AG04450 (cell line): Measurements from ENCODE around the gene AKT1S1. TPM values are rescaled to one million over a fixed set of nuclear protein-coding genes. Genes with fewer than 3 reads are reported as not detected.

Experiments used
- CTCF ChIA-PET: fragments of 300-600, 350-600 bp; formaldehyde crosslinking; extraction: SDS; loops from one replicate; lab custom pipeline; 2022; ENCODE audit warnings: antibody characterized with exemption, inconsistent platforms; lab: Charles Lee
- POLR2A ChIA-PET: fragments of 350-600 bp; formaldehyde crosslinking; extraction: SDS; loops from one replicate; lab custom pipeline; 2021; ENCODE audit warnings: antibody characterized with exemption, inconsistent platforms; lab: Yijun Ruan, JAX
- DNase-seq: peaks from one replicate; pipeline ENCODE4 v3.0.0-alpha.2; 2011; ENCODE audit warnings: low read depth, low spot score
- H3K27ac ChIP-seq: one replicate; pipeline ENCODE4 v1.5.1; 2012; ENCODE audit warnings: low read depth, low read length, control low read depth
- H3K27me3 ChIP-seq: one replicate; pipeline ENCODE4 v1.6.0; 2012; ENCODE audit warnings: low read length; ENCODE audit not compliant: control insufficient read depth, insufficient read depth
- H3K4me3 ChIP-seq: 2 replicates; pipeline ENCODE4 v1.5.1; 2011; ENCODE audit warnings: mild to moderate bottlenecking, low read depth, low read length, control low read depth
- H3K9me3 ChIP-seq: 2 replicates; pipeline ENCODE4 v1.5.1; 2012; ENCODE audit warnings: low read length; ENCODE audit not compliant: control insufficient read depth, insufficient read depth
- polyA plus RNA-seq: library from polyadenylated mRNA; depleted of rRNA; stranded (reverse); fragments of >200 nt; gene quantifications from 2 replicates; pipeline ENCODE4 v1.2.3, GENCODE V29; 2011
- TF ChIP-seq, protein P1 (sequence below): IDR thresholded peaks from 2 replicates; pipeline ENCODE4 v1.5.1; 2011; ENCODE audit warnings: low read depth, low read length, control low read depth, inconsistent platforms

Gene AKT1S1
- polyA plus RNA-seq, 1 experiment, result 27.5 TPM

DNA sequence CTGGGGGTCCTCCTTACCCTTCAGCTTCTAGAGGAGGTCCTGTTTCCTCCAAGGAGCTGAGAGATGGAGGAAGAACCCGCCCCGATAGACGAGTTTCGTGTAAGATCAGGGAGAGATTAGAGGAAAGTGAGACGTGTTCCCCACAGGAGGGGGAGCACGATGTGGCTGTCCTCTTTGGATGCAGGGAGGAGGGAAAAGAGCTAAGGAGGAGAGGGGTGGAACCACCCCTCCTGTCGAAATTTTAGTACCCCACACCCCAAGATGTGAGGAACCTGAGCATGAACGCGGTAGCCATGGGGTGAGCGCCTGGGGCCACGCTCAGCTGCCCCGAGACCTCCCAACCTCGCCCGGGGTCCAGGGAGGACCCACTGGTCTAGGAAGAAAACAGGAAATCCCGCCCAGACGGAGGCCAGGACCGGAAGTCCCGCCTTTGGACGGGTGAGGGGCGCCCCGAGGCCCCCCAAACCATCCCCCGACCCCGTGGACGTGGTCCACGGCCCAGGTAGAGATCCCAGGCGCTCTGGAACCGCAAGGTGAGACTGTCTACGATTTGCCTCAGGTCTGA lies 1.2 kb downstream of the AKT1S1 start:
- ChIA-PET POLR2A (interaction anchor here (1.1 to 2.2 kb wide), 3 partner anchors 25 to 295 kb away, joined by 3 to 13 read pairs (median 9); partner anchors contain the start of genes ATF5, NOSIP, NUP62 and PTOV1), CTCF (no interaction called here)
- no peak for DNase-seq
- TF ChIP-seq, protein P1, sequence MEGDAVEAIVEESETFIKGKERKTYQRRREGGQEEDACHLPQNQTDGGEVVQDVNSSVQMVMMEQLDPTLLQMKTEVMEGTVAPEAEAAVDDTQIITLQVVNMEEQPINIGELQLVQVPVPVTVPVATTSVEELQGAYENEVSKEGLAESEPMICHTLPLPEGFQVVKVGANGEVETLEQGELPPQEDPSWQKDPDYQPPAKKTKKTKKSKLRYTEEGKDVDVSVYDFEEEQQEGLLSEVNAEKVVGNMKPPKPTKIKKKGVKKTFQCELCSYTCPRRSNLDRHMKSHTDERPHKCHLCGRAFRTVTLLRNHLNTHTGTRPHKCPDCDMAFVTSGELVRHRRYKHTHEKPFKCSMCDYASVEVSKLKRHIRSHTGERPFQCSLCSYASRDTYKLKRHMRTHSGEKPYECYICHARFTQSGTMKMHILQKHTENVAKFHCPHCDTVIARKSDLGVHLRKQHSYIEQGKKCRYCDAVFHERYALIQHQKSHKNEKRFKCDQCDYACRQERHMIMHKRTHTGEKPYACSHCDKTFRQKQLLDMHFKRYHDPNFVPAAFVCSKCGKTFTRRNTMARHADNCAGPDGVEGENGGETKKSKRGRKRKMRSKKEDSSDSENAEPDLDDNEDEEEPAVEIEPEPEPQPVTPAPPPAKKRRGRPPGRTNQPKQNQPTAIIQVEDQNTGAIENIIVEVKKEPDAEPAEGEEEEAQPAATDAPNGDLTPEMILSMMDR, result no peak
- H3K4me3 ChIP-seq, result peak overlapping the region; percentile 98
- no peaks in the 10 kb centered on the region; the same call in 1 of the 2 replicates for H3K9me3 ChIP-seq
- H3K27me3 ChIP-seq, result no peaks in the 10 kb centered on the region
- peak overlapping the region; percentile 82 for H3K27ac ChIP-seq

DNA sequence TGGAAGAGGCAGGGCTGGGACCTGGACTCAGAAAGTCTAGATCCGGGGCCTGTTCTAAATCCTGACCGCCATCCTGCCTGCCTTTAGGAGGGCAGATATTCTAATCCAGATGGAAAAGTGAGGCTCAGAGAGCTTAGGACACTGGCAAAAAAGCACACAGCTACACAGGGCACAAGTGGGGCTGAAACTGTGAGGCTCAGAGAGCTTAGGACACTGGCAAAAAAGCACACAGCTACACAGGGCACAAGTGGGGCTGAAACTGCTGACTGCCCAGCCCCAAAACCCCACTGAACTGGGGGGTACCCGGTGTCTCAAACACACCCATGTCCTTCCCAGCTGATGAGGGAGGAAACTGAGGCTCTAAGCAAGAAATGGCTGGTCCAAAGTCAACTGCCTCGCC lies 2.0 kb downstream of the AKT1S1 start:
- H3K9me3 ChIP-seq, result no peaks in the 10 kb centered on the region; the same call in 1 of the 2 replicates
- TF ChIP-seq, protein P1, result no peak
- H3K27ac ChIP-seq, result no peak overlapping the region
- CTCF ChIA-PET, result no interaction called here
- H3K27me3 ChIP-seq, result no peaks in the 10 kb centered on the region
- peak overlapping the region; percentile 98 for H3K4me3 ChIP-seq
- POLR2A ChIA-PET, result interaction anchor here (1.1 kb wide), 1 partner anchor 295 kb away, joined by 3 read pairs; the partner anchor contains the start of gene NOSIP
- no peak for DNase-seq

DNA sequence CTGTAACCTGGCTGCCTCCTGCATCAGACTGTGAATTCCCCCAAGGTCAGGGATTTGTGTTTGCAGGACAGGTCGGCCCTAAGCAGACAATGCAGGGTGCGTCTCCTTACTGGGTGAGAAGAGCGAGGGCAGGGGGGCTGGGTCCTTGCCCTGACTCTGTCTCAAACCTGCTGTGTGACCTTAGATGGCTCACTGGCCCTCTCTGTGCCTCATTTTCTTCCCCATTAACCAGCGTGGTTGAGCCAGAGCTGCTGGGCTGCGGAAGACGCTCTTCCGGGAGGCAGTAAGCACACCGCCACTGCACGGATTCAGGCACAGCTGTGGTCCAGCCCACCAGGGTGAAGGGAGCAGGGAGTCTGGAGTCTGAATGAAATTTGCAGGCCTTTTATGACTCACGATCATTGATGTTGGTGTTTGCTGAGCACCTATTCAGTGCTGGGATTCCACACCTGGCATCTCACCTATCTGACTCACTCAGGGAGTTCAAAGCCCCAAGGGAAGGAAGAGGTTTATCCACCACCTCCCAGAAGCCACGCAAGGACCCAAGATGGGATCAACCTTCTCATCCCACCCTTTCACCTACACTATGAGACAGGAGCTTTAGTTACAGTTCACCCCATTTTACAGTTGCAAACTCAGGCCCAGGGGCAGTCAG lies 2.5 kb downstream of the AKT1S1 start:
- peak overlapping the region; percentile 98 for H3K4me3 ChIP-seq
- ChIA-PET POLR2A (interaction anchor here (1.1 kb wide), 1 partner anchor 294 kb away, joined by 3 read pairs; the partner anchor contains the start of gene NOSIP), CTCF (no interaction called here)

DNA sequence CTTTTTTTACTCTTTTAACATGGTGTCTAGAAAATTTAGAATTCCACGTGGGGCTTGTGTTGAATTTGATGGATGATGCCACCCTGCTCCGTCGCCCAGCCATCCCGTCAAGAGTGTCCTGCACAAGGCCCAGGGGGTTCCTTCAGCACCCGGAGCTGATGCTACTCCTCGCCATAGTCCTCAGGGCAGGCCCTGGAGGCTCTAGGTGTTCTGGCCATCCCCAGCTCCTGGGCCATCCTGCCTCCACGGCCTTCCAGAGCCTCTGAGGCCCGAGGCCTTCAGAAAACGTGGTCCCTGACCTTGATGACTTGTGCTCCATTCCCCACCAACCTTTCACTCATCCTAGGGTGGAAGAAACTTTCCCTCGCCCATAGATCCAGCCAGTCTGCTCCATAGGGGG lies 3.3 kb downstream of the AKT1S1 start:
- DNase-seq, result no peak
- TF ChIP-seq, protein P1, result no peak
- ChIA-PET POLR2A (interaction anchor here (0.7 kb wide), 1 partner anchor 234 kb away, joined by 4 read pairs; no protein-coding TSS in a partner anchor), CTCF (no interaction called here)
- no peak overlapping the region for H3K27ac ChIP-seq
- no peak overlapping the region for H3K4me3 ChIP-seq
- H3K9me3 ChIP-seq, result no peaks in the 10 kb centered on the region; the same call in 1 of the 2 replicates
- H3K27me3 ChIP-seq, result no peaks in the 10 kb centered on the region

More for the DNA sequence above, 2.5 kb downstream of the AKT1S1 start:
- no peak overlapping the region for H3K27ac ChIP-seq
- TF ChIP-seq, protein P1, result no peak
- H3K9me3 ChIP-seq, result no peaks in the 10 kb centered on the region; the same call in 1 of the 2 replicates
- no peaks in the 10 kb centered on the region for H3K27me3 ChIP-seq
- no peak for DNase-seq

DNA sequence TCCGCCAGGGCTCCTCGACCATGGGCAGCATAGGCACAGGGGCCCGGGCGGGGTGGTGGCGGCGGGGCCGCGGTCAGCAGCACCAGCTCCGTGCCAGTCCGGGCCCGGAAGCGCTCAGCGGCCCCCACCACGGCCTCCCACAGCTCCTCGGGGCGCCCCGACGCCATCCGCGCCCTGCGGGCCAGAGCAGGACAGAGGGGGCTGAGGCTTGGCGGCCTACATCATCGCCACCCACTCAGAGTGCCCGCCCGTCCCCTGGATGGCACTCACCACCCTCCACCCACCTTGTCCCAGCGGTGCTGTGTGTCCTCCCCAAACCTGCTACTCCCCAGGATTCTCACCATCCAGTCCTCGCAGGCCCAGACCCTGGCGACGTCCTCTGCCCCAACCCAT lies 4.0 kb downstream of the AKT1S1 start:
- Histone ChIP-seq H3K27me3 (no peaks in the 10 kb centered on the region), H3K9me3 (no peaks in the 10 kb centered on the region; the same call in 1 of the 2 replicates), H3K4me3 (no peak overlapping the region), H3K27ac (no peak overlapping the region)
- no peak for DNase-seq
- CTCF ChIA-PET, result no interaction called here
- POLR2A ChIA-PET, result no interaction called here
- TF ChIP-seq, protein P1, result no peak
